HL-60/S4 (cell line): ENCODE results near the gene CCDC182.

ENCODE experiments used
- in situ Hi-C: fragments of 300-500 bp; cut with MboI; formaldehyde crosslinking; loops from 2 replicates; pipeline ENCODE4 v1.14.3; 2022; ENCODE audit warnings: low sequenced_read_pairs

The CCDC182 gene

DNA sequence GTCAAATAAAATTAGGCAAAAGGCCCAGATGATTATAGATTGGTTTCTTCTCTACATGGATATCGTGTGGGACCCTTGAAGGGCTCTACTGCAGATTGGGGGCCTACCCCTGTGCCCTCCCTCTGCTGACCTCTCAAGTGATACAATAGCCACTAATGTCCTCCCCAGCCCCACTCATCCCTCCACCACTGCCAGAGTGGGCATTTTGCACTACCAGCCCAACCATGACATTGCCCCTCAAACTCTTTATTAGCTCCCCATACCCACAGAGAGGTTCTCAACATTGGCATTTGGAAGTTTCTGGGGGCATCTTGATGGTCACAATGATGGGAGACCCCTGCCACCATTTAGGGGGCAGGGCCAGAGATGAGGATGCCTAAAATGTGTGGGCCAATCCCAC, 41.8 kb downstream of the CCDC182 start:
- in situ Hi-C loops, result no loop called here

DNA sequence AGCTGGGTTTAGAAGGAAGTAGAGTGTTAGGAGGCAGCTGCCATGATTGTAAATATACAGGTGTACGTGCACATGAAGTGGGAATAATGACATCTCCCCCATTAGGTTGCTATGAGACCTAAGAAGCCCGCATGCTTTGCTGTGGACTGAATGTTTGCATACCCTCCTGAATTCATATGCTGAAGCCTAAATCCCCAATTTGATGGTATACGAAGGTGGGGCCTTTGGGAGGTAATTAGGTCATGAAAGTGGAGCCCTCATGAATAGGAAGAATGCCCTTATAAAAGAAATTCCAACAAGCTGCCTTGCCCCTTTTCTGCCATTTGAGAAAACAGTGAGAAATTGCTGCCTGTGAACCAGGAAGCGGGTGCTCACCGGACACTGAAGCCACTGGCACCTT, 44.0 kb downstream of the CCDC182 start:
- in situ Hi-C loops, result no loop called here

DNA sequence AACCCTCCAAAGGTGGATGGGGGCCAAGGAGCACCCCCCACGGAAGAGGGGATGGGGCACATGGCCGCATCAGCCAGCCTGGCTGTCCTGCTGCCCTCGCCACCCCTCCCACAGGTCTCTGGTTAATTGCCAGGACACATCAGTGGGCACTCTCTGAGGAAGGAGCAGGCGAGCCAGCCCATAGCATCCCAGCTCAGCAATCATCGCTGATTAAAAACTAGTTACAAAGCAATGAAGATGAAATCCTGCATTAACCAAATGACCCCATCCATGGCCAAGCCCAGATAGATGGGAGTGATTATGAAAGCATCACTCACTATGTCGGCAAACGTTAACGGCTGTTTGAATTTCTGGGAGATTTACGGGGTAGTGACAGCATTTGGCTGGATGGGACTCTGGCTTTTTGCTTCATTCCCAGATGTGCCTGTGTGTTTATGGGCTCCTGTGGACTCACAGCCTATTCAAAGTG, 45.3 kb downstream of the CCDC182 start:
- in situ Hi-C loops, result no loop called here

DNA sequence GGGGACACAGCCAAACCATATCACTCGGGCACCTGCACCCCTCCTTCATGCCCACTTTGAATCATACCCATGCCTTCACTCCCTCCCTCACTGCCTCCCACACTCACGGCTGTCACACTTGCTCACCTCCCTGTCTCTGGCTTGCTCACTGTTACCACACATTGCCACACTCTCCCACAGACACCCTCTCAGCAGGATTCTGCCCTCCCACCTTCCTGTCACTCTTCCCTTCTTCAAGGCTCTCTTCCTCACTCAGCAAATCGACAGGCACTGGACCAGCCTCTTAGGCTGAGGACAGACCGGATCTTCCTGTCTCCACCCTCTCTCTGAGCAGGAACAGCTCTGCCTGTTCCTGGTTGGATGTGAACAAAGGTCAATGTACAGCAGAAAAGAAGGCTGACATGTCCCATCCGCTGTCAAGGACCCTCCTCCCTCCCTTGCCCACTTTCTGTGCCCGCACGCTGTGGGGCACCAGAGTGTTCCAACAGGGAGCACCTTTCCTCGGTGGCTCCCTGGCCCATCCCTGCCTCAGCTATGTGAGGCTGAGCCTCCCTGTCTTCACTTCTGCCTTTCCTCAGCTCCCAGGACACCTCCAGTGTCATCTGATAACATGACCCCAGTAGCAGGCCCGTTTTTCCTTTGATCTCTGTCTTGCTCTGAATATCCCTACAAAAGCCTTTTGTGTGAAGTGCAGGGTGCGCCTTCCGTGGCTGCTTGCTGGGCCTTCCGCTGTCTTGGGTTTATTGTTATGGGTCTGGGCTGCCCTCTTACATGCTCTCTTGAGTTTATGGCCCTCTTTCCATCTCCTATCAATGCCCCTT, 47.0 kb downstream of the CCDC182 start:
- in situ Hi-C loops, result no loop called here

DNA sequence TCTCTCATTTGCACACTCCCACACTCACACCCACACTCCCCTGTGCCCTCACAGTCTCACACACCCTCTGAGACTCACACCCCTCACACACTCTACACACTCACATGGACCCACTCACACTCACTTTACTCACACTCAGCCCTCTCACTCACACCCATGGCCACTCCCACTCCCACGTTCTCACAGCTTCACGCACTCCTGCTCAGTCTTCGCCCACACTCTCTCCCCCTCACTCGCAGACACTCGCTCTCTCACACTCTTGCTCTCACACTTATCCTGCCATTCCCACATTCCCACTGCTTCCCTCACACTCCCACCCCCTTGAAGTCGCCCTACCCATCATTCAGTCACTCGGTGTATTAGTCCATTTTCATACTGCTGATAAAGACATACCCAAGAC, 47.9 kb downstream of the CCDC182 start:
- in situ Hi-C loops, result no loop called here

DNA sequence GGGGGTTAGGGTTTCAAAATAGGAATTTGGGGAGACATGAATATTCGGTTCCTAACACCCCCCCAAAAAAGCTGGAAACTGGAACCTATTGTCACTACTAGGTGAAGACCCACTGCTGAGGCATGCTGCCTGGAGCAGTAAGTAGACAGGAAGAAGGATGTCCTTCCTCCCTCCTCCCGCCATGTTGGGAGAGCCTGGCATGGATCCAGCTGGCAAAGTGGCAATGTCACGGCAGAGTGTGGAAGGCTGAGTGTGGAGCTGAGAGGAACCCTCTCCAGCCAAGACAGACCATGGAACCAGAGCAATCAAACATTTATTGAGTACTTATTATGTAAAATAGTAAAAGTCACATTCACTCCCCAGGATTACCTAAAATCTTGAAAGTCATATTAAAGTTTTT, 49.0 kb downstream of the CCDC182 start:
- in situ Hi-C loops, result no loop called here
